Trophoblast cell (in vitro differentiated cells and primary cell): ENCODE measurements around the gene CHD3.

Experiments used
- DNase-seq, 2 donors: peaks; one replicate each; pipeline ENCODE4 v3.0.0-alpha.2; 2016
- H2AFZ ChIP-seq: 2 replicates; pipeline ENCODE4 v1.6.1; 2013; ENCODE audit warnings: low read length, moderate library complexity, mild to moderate bottlenecking; ENCODE audit not compliant: insufficient read depth, poor library complexity
- H2AK5ac ChIP-seq: 2 replicates; pipeline ENCODE4 v1.6.1; 2013; ENCODE audit warnings: mild to moderate bottlenecking, low read length
- H2BK120ac ChIP-seq: 2 replicates; pipeline ENCODE4 v1.6.1; 2013; ENCODE audit warnings: low read length, mild to moderate bottlenecking, moderate library complexity; ENCODE audit not compliant: insufficient read depth, poor library complexity
- H2BK12ac ChIP-seq: 2 replicates; pipeline ENCODE4 v1.6.1; 2013; ENCODE audit warnings: mild to moderate bottlenecking, low read length, moderate library complexity
- H2BK5ac ChIP-seq: 2 replicates; pipeline ENCODE4 v1.6.1; 2013; ENCODE audit warnings: low read length, low read depth, moderate library complexity, mild to moderate bottlenecking; ENCODE audit not compliant: poor library complexity
- H3K14ac ChIP-seq: 2 replicates; pipeline ENCODE4 v1.6.1; 2013; ENCODE audit warnings: mild to moderate bottlenecking, low read length
- H3K18ac ChIP-seq: 2 replicates; pipeline ENCODE4 v1.6.1; 2013; ENCODE audit warnings: mild to moderate bottlenecking, low read length
- H3K23ac ChIP-seq: 2 replicates; pipeline ENCODE4 v1.6.1; 2013; ENCODE audit warnings: low read length
- H3K27ac ChIP-seq: 2 replicates; pipeline ENCODE4 v1.5.1; 2013; ENCODE audit warnings: low read depth, mild to moderate bottlenecking, inconsistent platforms, low read length, moderate library complexity
- H3K27me3 ChIP-seq: 2 replicates; pipeline ENCODE4 v1.6.1; 2013; ENCODE audit warnings: inconsistent platforms, mild to moderate bottlenecking, low read length, moderate library complexity; ENCODE audit not compliant: insufficient read depth
- H3K36me3 ChIP-seq, 2 experiments: 1 replicate in 1 of 2; 2 replicates in 1 of 2; pipeline ENCODE4 v1.6.1; 2013; ENCODE audit warnings: low read length in 2 of 2, mild to moderate bottlenecking in 2 of 2, moderate library complexity in 1 of 2; ENCODE audit not compliant: insufficient read depth in 2 of 2, control insufficient read depth in 1 of 2
- H3K4ac ChIP-seq: 2 replicates; pipeline ENCODE4 v1.6.1; 2013; ENCODE audit warnings: low read depth, mild to moderate bottlenecking, low read length, moderate library complexity
- H3K4me1 ChIP-seq, 2 experiments: 1 replicate in 1 of 2; 2 replicates in 1 of 2; pipeline ENCODE4 v1.6.1; 2013; ENCODE audit warnings: low read length in 2 of 2, mild to moderate bottlenecking in 2 of 2, moderate library complexity in 1 of 2; ENCODE audit not compliant: insufficient read depth in 2 of 2, control insufficient read depth in 1 of 2
- H3K4me2 ChIP-seq: 2 replicates; pipeline ENCODE4 v1.6.1; 2013; ENCODE audit warnings: inconsistent platforms, mild to moderate bottlenecking, low read length, moderate library complexity
- H3K4me3 ChIP-seq: 2 replicates; pipeline ENCODE4 v1.5.1; 2013; ENCODE audit warnings: mild to moderate bottlenecking, low read depth, low read length, inconsistent platforms
- H3K79me1 ChIP-seq: one replicate; pipeline ENCODE4 v1.6.1; 2013; ENCODE audit warnings: low read length
- H3K79me2 ChIP-seq: 2 replicates; pipeline ENCODE4 v1.6.1; 2013; ENCODE audit warnings: low read length, mild to moderate bottlenecking; ENCODE audit not compliant: control insufficient read depth, insufficient read depth, poor library complexity
- H3K9ac ChIP-seq: 2 replicates; pipeline ENCODE4 v1.6.1; 2013; ENCODE audit warnings: mild to moderate bottlenecking, low read length
- H3K9me3 ChIP-seq: 2 replicates; pipeline ENCODE4 v1.6.1; 2013; ENCODE audit warnings: low read depth, mild to moderate bottlenecking, control low read depth, inconsistent platforms, low read length; ENCODE audit not compliant: insufficient read depth
- H4K12ac ChIP-seq: 2 replicates; pipeline ENCODE4 v1.6.1; 2013; ENCODE audit warnings: low read depth, mild to moderate bottlenecking, low read length, moderate library complexity
- H4K8ac ChIP-seq: 2 replicates; pipeline ENCODE4 v1.6.1; 2013; ENCODE audit warnings: low read depth, mild to moderate bottlenecking, low read length, moderate library complexity
- H4K91ac ChIP-seq: one replicate; pipeline ENCODE4 v1.6.1; 2013; ENCODE audit warnings: low read depth, mild to moderate bottlenecking, low read length, moderate library complexity
- WGBS: extraction: QIAGEN DNeasy Blood & Tissue Kit; methylation state at CpG from one replicate; pipeline ENCODE4 v1.1.7; 2013; ENCODE audit warnings: missing lambda C conversion rate; ENCODE audit not compliant: insufficient read length, insufficient coverage; ENCODE audit errors: extremely low coverage; 5-methylcytosine and 5-hydroxymethylcytosine counted together

The CHD3 gene

GRCh38 chr17:7894866-7895265 lies 6.3 kb downstream of the CHD3 start:
- Histone ChIP-seq H3K18ac (no peak overlapping the region), H2BK12ac (no peak overlapping the region), H3K4me2 (no peak overlapping the region), H2AFZ (no peak overlapping the region), H3K79me1 (no peaks in the 10 kb centered on the region), H3K9ac (no peak overlapping the region), H3K4ac (no peak overlapping the region), H3K23ac (no peak overlapping the region), H3K36me3 (peaks cover 53 to 72% of the 10 kb centered on the region in 2 experiments), H2BK5ac (no peak overlapping the region), H4K12ac (no peak overlapping the region), H4K8ac (no peak overlapping the region), H3K4me1 (no peaks in the 10 kb centered on the region), H2BK120ac (no peak overlapping the region), H3K9me3 (no peaks in the 10 kb centered on the region), H3K79me2 (no peaks in the 10 kb centered on the region), H3K4me3 (no peak overlapping the region), H3K14ac (no peak overlapping the region), H3K27ac (no peak overlapping the region), H2AK5ac (no peak overlapping the region), H4K91ac (no peak overlapping the region), H3K27me3 (no peaks in the 10 kb centered on the region)
- DNase-seq, result no peak
- no CpG with 5 or more reads among the region's 8 CpGs for whole genome bisulfite sequencing

GRCh38 chr17:7897090-7897489 lies 8.5 kb downstream of the CHD3 start:
- no peak overlapping the region for H2BK5ac ChIP-seq
- no CpG with 5 or more reads among the region's 13 CpGs for WGBS
- H2AK5ac ChIP-seq, result no peak overlapping the region
- H3K14ac ChIP-seq, result no peak overlapping the region
- H2BK120ac ChIP-seq, result no peak overlapping the region
- no peak overlapping the region for H2AFZ ChIP-seq
- H3K4ac ChIP-seq, result no peak overlapping the region
- H3K18ac ChIP-seq, result no peak overlapping the region
- peaks cover 49 to 77% of the 10 kb centered on the region in 2 experiments for H3K36me3 ChIP-seq
- H3K9me3 ChIP-seq, result no peaks in the 10 kb centered on the region
- H2BK12ac ChIP-seq, result no peak overlapping the region
- H3K4me3 ChIP-seq, result no peak overlapping the region
- no peak for DNase-seq
- H4K12ac ChIP-seq, result no peak overlapping the region
- no peak overlapping the region for H3K23ac ChIP-seq
- no peaks in the 10 kb centered on the region for H3K79me2 ChIP-seq
- H4K91ac ChIP-seq, result no peak overlapping the region
- H4K8ac ChIP-seq, result no peak overlapping the region
- no peaks in the 10 kb centered on the region for H3K79me1 ChIP-seq
- no peak overlapping the region for H3K27ac ChIP-seq
- H3K4me2 ChIP-seq, result no peak overlapping the region
- H3K27me3 ChIP-seq, result no peaks in the 10 kb centered on the region
- H3K4me1 ChIP-seq, result no peaks in the 10 kb centered on the region
- H3K9ac ChIP-seq, result no peak overlapping the region

- no peak overlapping the region for H4K91ac ChIP-seq
- no peak overlapping the region for H3K14ac ChIP-seq
- no peak overlapping the region for H2BK12ac ChIP-seq
- H3K9me3 ChIP-seq, result no peaks in the 10 kb centered on the region
- H3K27me3 ChIP-seq, result no peaks in the 10 kb centered on the region
- H2AFZ ChIP-seq, result no peak overlapping the region
- whole genome bisulfite sequencing, result no CpG with 5 or more reads among the region's 6 CpGs
- H3K4me3 ChIP-seq, result no peak overlapping the region
- no peaks in the 10 kb centered on the region for H3K79me2 ChIP-seq
- no peak overlapping the region for H3K4me2 ChIP-seq
- H2BK5ac ChIP-seq, result no peak overlapping the region
- H3K4ac ChIP-seq, result no peak overlapping the region
- H4K8ac ChIP-seq, result no peak overlapping the region
- H3K27ac ChIP-seq, result no peak overlapping the region
- no peak overlapping the region for H2AK5ac ChIP-seq
- no peak overlapping the region for H3K23ac ChIP-seq
- no peak overlapping the region for H3K9ac ChIP-seq
- no peaks in the 10 kb centered on the region for H3K4me1 ChIP-seq
- no peaks in the 10 kb centered on the region for H3K79me1 ChIP-seq
- peaks cover 52 to 81% of the 10 kb centered on the region in 2 experiments for H3K36me3 ChIP-seq
- peak in 1 of 2 donors; percentile 60 for DNase-seq
- H3K18ac ChIP-seq, result no peak overlapping the region
- no peak overlapping the region for H4K12ac ChIP-seq
- no peak overlapping the region for H2BK120ac ChIP-seq
These were observed 9.2 kb downstream of the CHD3 start for GRCh38 chr17:7897773-7898172.

- no peak overlapping the region for H2BK120ac ChIP-seq
- peaks cover 5% of the 10 kb centered on the region in 2 experiments for H3K4me1 ChIP-seq
- no peak overlapping the region for H3K9ac ChIP-seq
- no peak overlapping the region for H4K91ac ChIP-seq
- no peak overlapping the region for H2AFZ ChIP-seq
- no peak overlapping the region for H2BK5ac ChIP-seq
- no peak overlapping the region for H4K8ac ChIP-seq
- WGBS, result no CpG with 5 or more reads among the region's 22 CpGs
- no peak for DNase-seq
- H3K36me3 ChIP-seq, result peaks cover 71 to 94% of the 10 kb centered on the region in 2 experiments
- no peaks in the 10 kb centered on the region for H3K79me2 ChIP-seq
- H3K4ac ChIP-seq, result no peak overlapping the region
- no peak overlapping the region for H3K14ac ChIP-seq
- no peak overlapping the region for H2BK12ac ChIP-seq
- no peak overlapping the region for H3K23ac ChIP-seq
- no peaks in the 10 kb centered on the region for H3K79me1 ChIP-seq
- H3K27ac ChIP-seq, result no peak overlapping the region
- H3K27me3 ChIP-seq, result no peaks in the 10 kb centered on the region
- no peak overlapping the region for H2AK5ac ChIP-seq
- H3K4me2 ChIP-seq, result no peak overlapping the region
- H4K12ac ChIP-seq, result no peak overlapping the region
- no peak overlapping the region for H3K4me3 ChIP-seq
- H3K18ac ChIP-seq, result no peak overlapping the region
- no peaks in the 10 kb centered on the region for H3K9me3 ChIP-seq
These were observed 14.8 kb downstream of the CHD3 start for GRCh38 chr17:7903154-7904103.
